NCI-H526 (cell line): ENCODE data around the gene TUBA3E.
"Not testable (repeated sequence)": the region's sequence is repeated elsewhere in the genome, so short reads cannot be mapped to it uniquely, and the experiment has no call there.

Experiments
- DNase-seq, 2 experiments: peaks; one replicate each; lab custom pipeline; 2025; lab: John Stamatoyannopoulos, UW

The TUBA3E gene

GRCh38 chr2:130162486-130162885 lies 35.8 kb downstream of the TUBA3E start:
- not testable (repeated sequence) for DNase-seq

GRCh38 chr2:130160838-130161705 lies 37.2 kb downstream of the TUBA3E start:
- DNase-seq: not testable (repeated sequence)

GRCh38 chr2:130160131-130160530 lies 38.1 kb downstream of the TUBA3E start:
- no peak for DNase-seq

GRCh38 chr2:130159376-130159775 lies 38.9 kb downstream of the TUBA3E start:
- not testable (repeated sequence) for DNase-seq

GRCh38 chr2:130158631-130159030 lies 39.6 kb downstream of the TUBA3E start:
- DNase-seq: no peak

GRCh38 chr2:130157825-130158514 lies 40.3 kb downstream of the TUBA3E start:
- not testable (repeated sequence) for DNase-seq

- DNase-seq: not testable (repeated sequence)
Measured at GRCh38 chr2:130157354-130157753, 40.9 kb downstream of the TUBA3E start.

GRCh38 chr2:130156624-130157004 lies 41.6 kb downstream of the TUBA3E start:
- no peak for DNase-seq

GRCh38 chr2:130155956-130156623 lies 42.1 kb downstream of the TUBA3E start:
- DNase-seq: peak; percentile 43 to 67

- no peak for DNase-seq
Measured at GRCh38 chr2:130154773-130155765, 43.2 kb downstream of the TUBA3E start.

GRCh38 chr2:130154423-130154770 lies 43.8 kb downstream of the TUBA3E start:
- not testable (repeated sequence) for DNase-seq

- DNase-seq: not testable (repeated sequence)
Measured at GRCh38 chr2:130153721-130154422, 44.4 kb downstream of the TUBA3E start.

GRCh38 chr2:130152816-130153595 lies 45.2 kb downstream of the TUBA3E start:
- no peak for DNase-seq

GRCh38 chr2:130152136-130152815 lies 46.0 kb downstream of the TUBA3E start:
- DNase-seq: not testable (repeated sequence)

- DNase-seq: not testable (repeated sequence)
Measured at GRCh38 chr2:130151145-130151512, 47.1 kb downstream of the TUBA3E start.

GRCh38 chr2:130150181-130151144 lies 47.8 kb downstream of the TUBA3E start:
- DNase-seq: no peak

GRCh38 chr2:130148515-130148914 lies 49.7 kb downstream of the TUBA3E start:
- not testable (repeated sequence) for DNase-seq

- DNase-seq: peak; percentile 46 to 85
Measured at GRCh38 chr2:130145006-130145414, 53.2 kb downstream of the TUBA3E start, which contains the start of gene CCDC74B. CCDC74B (minus strand) TSS chr2:130145112; CDS start chr2:130144996, 116 bp downstream.
